Central memory CD4-positive, alpha-beta T cell (primary cell): Measurements from ENCODE around the gene CD28.
A peak's percentile ranks its signal among the peaks of the same experiment; 100 is the strongest.
"Not testable (repeated sequence)": the region's sequence is repeated elsewhere in the genome, so short reads cannot be mapped to it uniquely, and the experiment has no call there.

Experiments
- DNase-seq: peaks from one replicate; pipeline ENCODE4 v3.0.0; 2022

Gene CD28

GRCh38 chr2:203750346-203751068, 44.1 kb downstream of the CD28 start:
- DNase-seq = no peak

GRCh38 chr2:203751685-203752271, 45.3 kb downstream of the CD28 start:
- DNase-seq = no peak

DNA sequence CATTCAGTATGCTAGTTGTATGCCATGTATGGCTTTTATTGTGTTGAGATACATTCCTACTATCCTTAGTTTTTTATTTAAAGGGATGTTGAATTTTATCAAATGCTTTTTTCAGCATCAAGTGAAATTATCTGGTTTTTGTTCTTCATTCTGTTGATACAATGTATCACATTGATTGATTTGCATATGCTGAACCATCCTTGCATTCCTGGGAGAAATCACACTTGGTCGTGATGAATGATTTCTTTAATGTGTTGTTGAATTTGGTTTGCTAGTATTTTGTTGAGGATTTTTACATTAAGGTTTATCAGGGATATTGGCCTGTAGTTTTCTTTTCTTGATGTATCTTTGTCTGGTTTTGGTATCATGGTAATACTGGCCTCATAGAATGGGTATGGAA, 49.7 kb downstream of the CD28 start:
- no peak for DNase-seq

GRCh38 chr2:203758841-203759689, 52.6 kb downstream of the CD28 start:
- no peak for DNase-seq

GRCh38 chr2:203759690-203760365, 53.4 kb downstream of the CD28 start:
- DNase-seq = no peak

GRCh38 chr2:203761121-203761520, 54.7 kb downstream of the CD28 start:
- no peak for DNase-seq

- no peak for DNase-seq
Measured at GRCh38 chr2:203763241-203763937, 57.0 kb downstream of the CD28 start.

GRCh38 chr2:203763938-203764664, 57.7 kb downstream of the CD28 start:
- DNase-seq = no peak

DNA sequence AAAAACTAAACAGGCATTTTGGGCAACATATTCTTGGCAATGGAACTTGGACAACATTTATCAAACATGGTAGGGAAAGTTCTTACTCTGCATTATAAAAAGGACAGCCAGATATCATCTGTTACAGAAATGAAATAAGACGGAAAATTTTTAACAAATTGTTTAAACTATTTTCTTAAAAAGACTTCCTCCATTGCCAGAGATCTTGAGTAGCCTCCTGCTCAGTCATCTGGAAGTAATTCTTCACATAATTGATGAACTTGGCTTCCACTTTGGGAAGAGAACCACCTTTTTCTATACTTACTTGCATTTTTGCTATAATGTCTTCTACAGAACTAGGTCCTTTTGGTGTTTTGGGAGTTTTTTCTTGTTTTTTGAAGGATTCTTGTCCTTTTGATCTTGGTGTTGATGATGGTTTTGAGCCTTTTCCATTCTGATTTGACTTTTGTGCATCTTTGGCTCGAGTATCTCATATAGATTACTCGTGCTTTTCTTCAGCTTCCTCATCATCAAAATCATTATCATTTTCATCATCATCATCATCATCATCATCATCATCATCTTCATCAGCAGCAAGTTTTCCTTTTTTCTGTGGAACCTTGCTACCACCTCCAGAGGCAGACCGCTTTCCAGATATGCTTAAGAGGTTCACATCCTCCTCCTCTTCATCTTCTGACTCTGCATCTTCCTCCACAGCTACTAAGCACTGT, 66.2 kb downstream of the CD28 start:
- DNase-seq = no peak

DNA sequence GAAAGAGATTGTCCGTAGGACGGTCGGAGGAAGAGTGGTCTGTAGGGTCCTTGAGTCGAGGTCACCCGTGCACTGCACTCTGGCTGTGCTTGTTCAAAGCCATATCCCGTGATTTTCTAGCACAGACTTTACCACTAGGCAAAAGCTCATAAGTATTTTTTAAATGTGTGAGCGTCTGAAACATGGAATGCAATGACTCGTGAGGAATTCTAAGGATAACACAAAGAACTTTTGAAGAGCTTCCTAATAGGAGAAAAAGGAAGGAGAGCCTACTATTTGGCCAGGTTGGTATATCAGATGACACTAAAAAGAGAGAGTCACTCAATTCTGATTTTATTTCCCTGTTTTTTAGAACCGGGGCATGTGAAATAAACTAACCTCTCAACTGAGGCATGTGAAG, 68.3 kb downstream of the CD28 start:
- no peak for DNase-seq

- no peak for DNase-seq
Measured at GRCh38 chr2:203775684-203776083, 69.2 kb downstream of the CD28 start.

DNA sequence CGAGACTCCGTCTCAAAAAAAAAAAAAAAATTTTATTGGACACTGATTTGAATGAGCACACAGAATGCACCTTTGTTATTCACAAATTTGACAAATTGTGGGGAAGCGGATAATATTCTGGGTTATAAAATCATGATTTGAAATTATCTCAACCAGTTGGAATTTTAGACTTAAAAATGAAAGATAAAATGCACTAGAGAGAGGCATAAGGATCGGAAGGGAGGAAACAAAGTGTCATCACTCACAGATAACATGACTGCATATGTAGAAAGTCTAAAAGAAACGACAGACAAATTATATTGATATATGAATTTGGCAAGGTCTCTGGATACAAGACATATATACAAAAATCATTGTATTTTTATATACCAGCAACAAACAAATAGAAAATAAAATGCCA, 70.6 kb downstream of the CD28 start:
- no peak for DNase-seq

GRCh38 chr2:203779477-203780073, 73.1 kb downstream of the CD28 start:
- not testable (repeated sequence) for DNase-seq

DNA sequence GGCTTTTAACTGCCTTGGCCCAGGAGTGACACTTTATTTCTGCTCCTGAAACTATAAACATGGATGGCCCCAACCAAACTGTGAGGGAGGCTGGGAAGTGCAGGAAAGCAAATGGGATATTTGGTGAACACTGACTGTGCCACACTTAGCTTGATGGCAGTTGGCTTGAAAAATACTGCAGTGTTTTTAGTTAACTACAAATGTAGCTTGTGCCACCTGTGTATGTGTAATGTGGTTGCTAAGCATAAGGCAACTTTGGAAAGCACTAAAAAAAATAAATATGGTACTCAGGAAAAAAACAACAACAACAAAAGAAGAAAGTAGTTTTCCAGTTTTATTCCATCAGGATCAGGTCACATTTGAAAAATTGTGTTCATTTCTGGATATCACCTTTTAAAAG, 73.8 kb downstream of the CD28 start:
- no peak for DNase-seq

DNA sequence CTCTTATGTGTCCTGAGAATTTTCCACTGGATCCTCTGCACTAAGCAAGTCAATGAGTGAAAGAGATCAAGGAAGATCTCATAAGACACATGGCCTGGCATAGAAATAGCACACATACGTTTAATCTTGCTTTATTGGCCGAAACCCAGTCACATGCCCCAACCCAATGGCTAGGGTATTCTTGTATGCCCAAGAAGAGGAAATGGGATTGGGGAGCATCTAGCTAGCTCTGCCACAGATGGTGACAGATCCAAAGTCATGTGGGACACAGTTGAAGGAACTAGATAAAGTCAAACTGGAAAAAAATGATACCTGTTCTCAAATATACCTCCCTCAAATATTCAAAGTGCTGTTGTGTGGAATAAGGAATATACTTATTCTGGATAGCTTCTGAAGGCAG, 74.7 kb downstream of the CD28 start:
- DNase-seq = no peak

DNA sequence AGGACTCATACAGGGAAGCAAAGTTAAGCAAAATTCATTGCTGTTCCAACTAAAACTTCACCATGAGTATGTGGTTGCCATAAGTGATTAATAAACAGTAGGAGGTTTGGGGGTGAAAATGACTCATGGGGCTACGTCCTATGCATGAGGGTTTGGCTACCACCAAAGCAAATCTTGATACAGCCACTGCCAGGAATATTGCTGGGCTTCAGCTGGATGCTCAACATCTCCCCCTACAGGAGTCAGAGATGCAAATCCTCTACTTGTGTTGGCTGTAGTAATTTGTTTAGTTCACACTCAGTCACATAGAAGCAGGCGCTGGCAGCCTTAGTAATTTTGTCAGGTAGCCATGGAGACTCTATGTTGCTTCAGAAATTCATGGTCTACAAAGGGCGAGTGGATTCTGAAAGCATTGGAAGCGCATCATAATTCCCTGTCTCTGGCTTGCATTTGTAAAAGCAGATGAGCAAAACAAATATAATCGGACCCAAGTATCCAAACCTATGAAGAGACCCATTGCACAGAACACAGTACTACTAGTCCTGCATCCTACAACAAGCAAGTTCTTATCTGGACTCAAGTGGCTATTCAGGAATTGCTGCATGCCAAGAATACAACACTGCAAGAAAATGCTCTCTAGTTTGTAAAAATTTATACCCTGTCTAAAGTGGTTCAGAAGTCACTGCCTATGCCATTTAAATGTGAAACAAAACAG, 76.0 kb downstream of the CD28 start:
- peak; percentile 60 for DNase-seq

DNA sequence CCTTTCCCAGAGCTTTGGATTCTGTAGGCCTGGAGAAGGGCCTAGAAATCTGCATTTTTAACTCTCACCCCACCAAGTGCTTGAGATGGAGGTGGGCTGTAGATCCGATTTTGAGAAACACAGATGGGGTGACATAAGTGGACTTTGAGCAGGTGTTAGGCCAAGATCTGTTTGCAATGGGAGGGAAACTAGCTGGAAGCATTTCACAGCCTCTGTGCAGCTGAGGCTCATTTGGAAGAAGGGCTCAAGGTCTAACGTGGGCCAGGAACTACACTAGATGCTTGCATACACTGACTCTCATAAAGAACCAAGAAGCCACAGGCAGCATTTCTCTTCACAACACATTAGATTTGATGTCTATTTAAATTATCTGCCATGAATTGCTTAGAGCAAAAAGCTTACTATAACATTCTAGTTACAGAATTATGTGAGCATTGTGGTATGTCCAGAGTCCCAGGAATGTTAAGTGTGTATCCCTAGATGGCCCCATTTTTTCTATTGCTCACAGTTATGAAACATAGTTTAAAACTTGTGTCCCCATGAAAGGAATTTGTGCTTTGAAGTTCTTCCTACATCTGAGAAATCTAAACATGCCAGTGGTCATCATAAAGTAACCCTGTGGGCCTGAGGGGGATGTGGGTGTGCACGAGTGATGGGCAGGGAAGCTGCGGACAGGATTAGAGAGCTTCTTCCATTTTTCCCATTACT, 77.2 kb downstream of the CD28 start:
- no peak for DNase-seq

GRCh38 chr2:203784710-203785270, 78.4 kb downstream of the CD28 start:
- DNase-seq = not testable (repeated sequence)
